Tibial artery (tissue), 4 donors: ENCODE measurements around the gene CKS1B.

Experiments used
- DNase-seq, 2 donors: peaks; one replicate each; pipeline ENCODE4 v3.0.0-alpha.2; 2019
- H3K27ac ChIP-seq, 2 donors: fragments of 200-600 bp; sonication (generic) in 1 of 2; 1 replicate in 1 of 2; 2 replicates in 1 of 2; pipeline ENCODE4 v1.5.1; 2018 to 2019; ENCODE audit warnings: mild to moderate bottlenecking in 1 of 2
- H3K27me3 ChIP-seq, 2 donors: fragments of 200-600 bp; sonication (generic) in 1 of 2; one replicate each; pipeline versions ENCODE4 v1.5.1 to v1.6.0; 2016 to 2019
- H3K36me3 ChIP-seq, 3 donors: fragments of 200-600 bp; sonication (generic) in 2 of 3; one replicate each; pipeline ENCODE4 v1.5.1; 2016 to 2019; ENCODE audit warnings: mild to moderate bottlenecking in 2 of 3
- H3K4me1 ChIP-seq, 4 donors: fragments of 200-600 bp; sonication (generic) in 2 of 4; 1 replicate in 3 of 4; 2 replicates in 1 of 4; pipeline ENCODE4 v1.5.1; 2016 to 2019
- H3K4me3 ChIP-seq, 2 donors: fragments of 200-600 bp; sonication (generic) in 1 of 2; 1 replicate in 1 of 2; 2 replicates in 1 of 2; pipeline ENCODE4 v1.5.1; 2018 to 2019; ENCODE audit warnings: mild to moderate bottlenecking in 2 of 2
- H3K9me3 ChIP-seq, 3 donors: fragments of 200-600 bp; sonication (generic) in 1 of 3; one replicate each; pipeline ENCODE4 v1.5.1; 2016 to 2019
- intact Hi-C: fragments of 100-400 bp; cut with DNase I; formaldehyde crosslinking; loops from one replicate; pipeline ENCODE4 v1.15.0; 2023; ENCODE audit warnings: low total_unique reads
- TF ChIP-seq, protein P1 (sequence below), 2 experiments: fragments of 200-600 bp in 1 of 2; fragments of 450-650 bp in 1 of 2; IDR thresholded peaks; one replicate each; pipeline ENCODE4 v1.5.1; 2017 to 2019; ENCODE audit warnings: antibody characterized with exemption in 2 of 2, mild to moderate bottlenecking in 1 of 2, moderate library complexity in 1 of 2

The CKS1B gene

DNA sequence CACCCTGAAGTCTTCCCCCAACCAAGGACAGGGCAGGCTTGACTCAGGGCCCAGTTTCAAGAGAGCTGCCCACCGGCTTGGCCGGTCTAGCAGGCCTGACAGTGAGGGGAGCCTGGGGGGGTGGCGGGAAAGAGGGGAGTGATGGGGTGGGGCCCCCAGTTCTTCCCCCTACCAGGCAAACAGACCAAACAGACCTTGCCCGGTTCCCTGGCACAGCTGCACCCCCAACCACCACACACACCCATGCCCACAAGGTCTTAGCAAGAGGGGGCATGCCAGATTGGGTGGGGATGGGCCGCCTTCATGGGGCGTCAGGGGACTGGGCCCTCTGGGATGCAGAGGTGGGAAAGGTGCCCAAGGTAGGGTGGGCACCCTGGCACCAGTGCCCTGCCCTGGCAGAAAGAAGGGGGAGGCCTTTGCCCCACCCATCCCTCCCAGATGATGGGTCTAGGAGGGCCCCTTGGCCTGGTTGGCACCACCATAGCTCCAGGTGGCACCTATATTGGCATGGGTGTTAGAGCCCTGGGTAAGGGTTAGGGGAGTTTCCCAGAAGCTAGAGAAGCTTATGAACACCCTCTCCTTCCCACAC, 37.0 kb downstream of the CKS1B start:
- Histone ChIP-seq H3K27ac (peak overlapping the region; percentile 59 to 65), H3K36me3 (peaks cover 0 to 41% (median 20%) of the 10 kb centered on the region in 3 donors), H3K9me3 (no peaks in the 10 kb centered on the region), H3K4me1 (peaks cover 0 to 71% (median 41%) of the 10 kb centered on the region in 4 donors), H3K27me3 (no peaks in the 10 kb centered on the region), H3K4me3 (no peak overlapping the region)
- DNase-seq = no peak
- TF ChIP-seq, protein P1, sequence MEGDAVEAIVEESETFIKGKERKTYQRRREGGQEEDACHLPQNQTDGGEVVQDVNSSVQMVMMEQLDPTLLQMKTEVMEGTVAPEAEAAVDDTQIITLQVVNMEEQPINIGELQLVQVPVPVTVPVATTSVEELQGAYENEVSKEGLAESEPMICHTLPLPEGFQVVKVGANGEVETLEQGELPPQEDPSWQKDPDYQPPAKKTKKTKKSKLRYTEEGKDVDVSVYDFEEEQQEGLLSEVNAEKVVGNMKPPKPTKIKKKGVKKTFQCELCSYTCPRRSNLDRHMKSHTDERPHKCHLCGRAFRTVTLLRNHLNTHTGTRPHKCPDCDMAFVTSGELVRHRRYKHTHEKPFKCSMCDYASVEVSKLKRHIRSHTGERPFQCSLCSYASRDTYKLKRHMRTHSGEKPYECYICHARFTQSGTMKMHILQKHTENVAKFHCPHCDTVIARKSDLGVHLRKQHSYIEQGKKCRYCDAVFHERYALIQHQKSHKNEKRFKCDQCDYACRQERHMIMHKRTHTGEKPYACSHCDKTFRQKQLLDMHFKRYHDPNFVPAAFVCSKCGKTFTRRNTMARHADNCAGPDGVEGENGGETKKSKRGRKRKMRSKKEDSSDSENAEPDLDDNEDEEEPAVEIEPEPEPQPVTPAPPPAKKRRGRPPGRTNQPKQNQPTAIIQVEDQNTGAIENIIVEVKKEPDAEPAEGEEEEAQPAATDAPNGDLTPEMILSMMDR (IDR thresholded peaks at IDR 0.05) = no peak
- intact Hi-C loops = no loop called here

DNA sequence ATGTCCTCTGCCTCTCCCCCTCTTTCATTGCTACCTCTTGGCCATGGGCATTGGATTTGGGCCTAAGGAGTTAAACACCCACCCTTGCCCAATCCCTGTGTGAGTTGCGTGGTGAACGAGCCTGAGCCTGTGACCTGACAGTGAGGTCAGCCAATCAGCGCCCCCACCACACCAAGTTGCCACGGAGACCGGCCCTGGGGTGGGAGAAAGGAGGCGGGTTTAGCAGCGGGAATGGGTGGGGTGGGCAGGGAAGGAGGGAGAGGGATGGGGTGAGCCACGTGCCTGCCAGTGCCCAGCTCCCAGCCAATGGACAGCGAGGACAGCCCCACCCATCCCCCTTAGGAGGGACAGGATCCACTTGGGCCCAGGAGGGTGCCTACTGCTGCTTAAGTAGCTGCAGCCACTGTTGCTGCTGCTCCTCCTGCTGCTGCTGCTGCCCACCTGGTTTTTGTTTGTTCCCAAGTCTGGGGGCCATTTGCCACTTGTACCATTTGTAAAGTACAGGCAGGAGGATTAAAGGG, 37.6 kb downstream of the CKS1B start:
- Histone ChIP-seq H3K4me3 (no peak overlapping the region), H3K27ac (peak overlapping the region; percentile 59 to 65), H3K27me3 (no peaks in the 10 kb centered on the region), H3K4me1 (peaks cover 0 to 70% (median 41%) of the 10 kb centered on the region in 4 donors), H3K9me3 (no peaks in the 10 kb centered on the region), H3K36me3 (peaks cover 0 to 43% (median 24%) of the 10 kb centered on the region in 3 donors)
- TF ChIP-seq, protein P1 (IDR thresholded peaks at IDR 0.05) = no peak
- intact Hi-C loops = no loop called here
- DNase-seq = peak; percentile 68 to 88

DNA sequence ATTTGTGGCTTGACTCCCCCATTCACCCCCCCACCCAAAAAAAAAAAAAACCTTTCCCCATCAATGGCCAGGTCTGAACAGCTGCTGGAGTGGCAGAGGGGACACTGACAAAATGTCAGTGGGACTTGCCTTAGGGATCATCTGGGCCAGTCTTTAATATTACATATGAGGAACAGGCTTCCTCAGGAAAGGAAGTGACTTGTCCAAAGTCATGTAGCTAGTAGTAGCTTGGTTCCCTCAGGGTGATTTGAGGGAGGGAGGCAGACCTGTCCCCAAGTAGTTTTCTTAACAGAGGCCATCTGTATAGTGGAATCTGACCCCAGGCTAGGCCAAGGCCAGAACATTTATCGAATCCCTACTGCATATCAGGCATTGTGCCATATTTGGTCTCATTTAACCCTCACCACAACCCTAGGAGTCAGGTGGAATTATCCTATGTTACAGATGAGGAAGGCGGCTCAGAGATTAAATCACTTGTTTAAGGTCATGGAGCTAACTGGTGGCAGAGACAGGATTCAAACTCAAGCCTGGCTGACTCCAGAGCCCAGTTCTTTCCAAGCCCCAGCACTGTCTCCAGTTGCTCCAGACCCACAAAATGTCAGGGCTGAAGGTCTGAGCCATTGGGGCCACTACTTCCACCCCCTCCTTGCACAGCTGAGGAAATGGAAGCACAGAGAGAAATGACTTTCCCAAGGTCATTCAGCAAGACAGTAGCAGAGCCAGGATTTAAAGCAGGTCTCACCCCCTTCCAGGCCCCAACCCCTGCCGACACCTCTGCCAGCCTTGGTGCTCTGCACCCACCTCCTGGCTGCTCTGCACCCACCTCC, 38.5 kb downstream of the CKS1B start:
- peak overlapping the region in 1 of 2 donors; percentile 65 for H3K27ac ChIP-seq
- intact Hi-C loops = no loop called here
- H3K27me3 ChIP-seq = no peaks in the 10 kb centered on the region
- peaks cover 0 to 43% (median 24%) of the 10 kb centered on the region in 3 donors for H3K36me3 ChIP-seq
- H3K4me3 ChIP-seq = no peak overlapping the region
- TF ChIP-seq, protein P1 (IDR thresholded peaks at IDR 0.05) = no peak
- H3K9me3 ChIP-seq = no peaks in the 10 kb centered on the region
- no peak for DNase-seq
- H3K4me1 ChIP-seq = peaks cover 0 to 70% (median 41%) of the 10 kb centered on the region in 4 donors

DNA sequence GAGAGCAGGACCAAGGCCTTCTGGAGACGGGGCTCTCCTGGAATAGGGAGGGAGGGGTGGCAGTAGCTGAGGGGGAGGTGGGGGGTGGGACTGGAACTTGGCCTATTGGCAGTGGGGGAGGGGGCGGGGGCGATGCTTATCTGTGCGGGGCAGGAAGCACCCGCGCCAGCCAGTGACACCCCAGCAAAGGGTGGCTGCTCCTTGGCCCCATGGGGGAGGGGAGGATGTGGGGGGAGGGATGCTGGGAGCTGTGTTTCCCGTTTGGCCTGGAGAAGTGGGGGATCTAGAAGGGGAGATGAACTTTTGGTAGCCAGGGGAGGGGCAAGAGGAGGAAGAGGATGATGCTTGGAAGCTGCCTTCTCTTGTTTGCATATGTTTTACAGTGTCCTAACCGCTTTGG, 39.2 kb downstream of the CKS1B start:
- TF ChIP-seq, protein P1 (IDR thresholded peaks at IDR 0.05) = no peak
- intact Hi-C loops = no loop called here
- Histone ChIP-seq H3K4me1 (peaks cover 0 to 67% (median 40%) of the 10 kb centered on the region in 4 donors), H3K27me3 (no peaks in the 10 kb centered on the region), H3K27ac (peak overlapping the region in 1 of 2 donors; percentile 65), H3K9me3 (no peaks in the 10 kb centered on the region), H3K36me3 (peaks cover 0 to 43% (median 24%) of the 10 kb centered on the region in 3 donors), H3K4me3 (no peak overlapping the region)
- no peak for DNase-seq

DNA sequence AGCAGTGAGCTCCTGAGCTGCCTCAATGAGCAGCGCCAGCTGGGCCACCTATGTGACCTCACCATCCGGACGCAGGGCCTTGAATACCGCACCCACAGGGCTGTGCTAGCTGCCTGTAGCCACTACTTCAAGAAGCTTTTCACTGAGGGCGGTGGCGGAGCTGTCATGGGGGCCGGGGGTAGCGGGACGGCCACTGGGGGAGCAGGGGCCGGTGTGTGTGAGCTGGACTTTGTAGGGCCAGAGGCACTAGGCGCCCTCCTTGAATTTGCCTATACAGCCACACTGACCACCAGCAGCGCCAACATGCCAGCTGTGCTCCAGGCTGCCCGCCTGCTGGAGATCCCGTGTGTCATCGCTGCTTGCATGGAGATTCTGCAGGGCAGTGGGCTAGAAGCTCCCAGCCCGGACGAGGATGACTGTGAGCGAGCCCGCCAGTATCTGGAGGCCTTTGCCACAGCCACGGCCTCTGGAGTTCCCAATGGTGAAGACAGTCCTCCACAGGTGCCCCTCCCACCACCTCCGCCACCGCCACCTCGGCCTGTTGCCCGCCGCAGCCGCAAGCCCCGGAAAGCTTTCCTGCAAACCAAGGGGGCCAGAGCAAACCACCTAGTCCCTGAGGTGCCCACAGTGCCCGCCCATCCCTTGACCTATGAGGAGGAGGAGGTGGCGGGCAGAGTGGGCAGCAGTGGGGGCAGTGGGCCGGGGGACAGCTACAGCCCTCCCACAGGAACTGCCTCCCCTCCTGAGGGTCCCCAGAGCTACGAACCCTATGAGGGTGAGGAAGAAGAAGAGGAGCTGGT, 40.4 kb downstream of the CKS1B start:
- Histone ChIP-seq H3K9me3 (no peaks in the 10 kb centered on the region), H3K27me3 (no peaks in the 10 kb centered on the region), H3K27ac (no peak overlapping the region), H3K36me3 (peaks cover 0 to 43% (median 24%) of the 10 kb centered on the region in 3 donors), H3K4me3 (no peak overlapping the region), H3K4me1 (peaks cover 0 to 55% (median 38%) of the 10 kb centered on the region in 4 donors)
- TF ChIP-seq, protein P1 (IDR thresholded peaks at IDR 0.05) = no peak
- peak in 1 of 2 donors; percentile 69 for DNase-seq
- intact Hi-C loops = loop anchor here (5.0 kb wide), 1 partner anchor 53 kb away; the partner anchor contains the start of gene PYGO2
